Femur (tissue), 1 donor: ENCODE data around the gene DNAJC17.

Source experiments
- DNase-seq: peaks from one replicate; pipeline ENCODE4 v3.0.0-alpha.2; 2017

The DNAJC17 gene

DNA sequence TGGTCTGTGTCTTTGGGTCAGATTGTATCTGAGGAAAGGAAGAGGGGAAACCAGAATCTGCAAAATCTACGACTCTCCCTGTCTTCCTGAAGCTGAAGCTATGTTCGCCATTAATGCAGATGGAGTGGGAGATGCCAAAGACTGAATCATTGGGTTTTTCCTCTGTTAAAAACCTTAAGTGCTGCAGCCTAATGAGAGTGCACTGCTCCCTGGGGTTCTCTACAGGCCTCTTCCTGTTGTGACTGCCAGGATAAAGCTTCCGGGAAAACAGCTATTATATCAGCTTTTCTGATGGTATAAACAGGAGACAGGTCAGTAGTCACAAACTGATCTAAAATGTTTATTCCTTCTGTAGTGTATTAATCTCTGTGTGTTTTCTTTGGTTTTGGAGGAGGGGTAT is 76.2 kb downstream of the DNAJC17 start:
- DNase-seq: peak; percentile 31

DNA sequence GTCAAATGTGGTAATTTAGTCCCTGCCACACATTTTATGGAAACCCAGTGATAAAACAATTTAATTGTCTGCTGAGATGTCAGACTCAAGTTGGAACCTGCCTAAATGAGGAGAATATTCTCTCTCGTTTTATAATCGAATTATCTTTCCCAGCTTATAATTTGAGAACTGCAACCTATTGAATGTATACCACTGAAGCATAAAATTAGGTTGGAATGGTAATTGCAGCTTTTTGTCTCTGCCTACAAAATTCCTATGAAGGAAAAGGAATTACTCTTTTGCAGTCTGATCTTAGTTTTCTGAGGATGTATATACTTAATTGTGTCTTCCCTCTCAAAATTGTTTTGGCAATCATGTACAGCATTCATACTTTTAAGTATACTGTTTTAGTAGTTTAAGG is 83.4 kb downstream of the DNAJC17 start:
- DNase-seq: no peak

DNA sequence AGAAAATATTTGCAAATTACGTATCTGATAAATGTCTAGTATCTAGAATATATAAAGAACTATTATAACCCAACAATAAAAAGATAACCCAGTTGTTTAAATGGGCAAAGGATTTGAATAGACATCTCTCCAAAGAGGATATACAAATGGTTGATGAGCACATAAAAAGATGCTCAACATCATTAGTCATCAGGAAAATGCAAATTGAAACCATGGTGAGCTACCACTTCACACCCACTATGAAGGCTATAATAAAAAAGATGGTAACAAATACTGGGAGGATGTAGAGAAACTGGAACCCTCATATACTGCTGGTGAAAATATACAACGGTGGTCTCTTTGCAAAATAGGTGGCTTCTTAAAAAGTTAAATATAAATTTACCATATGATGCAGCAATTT is 84.3 kb downstream of the DNAJC17 start:
- no peak for DNase-seq

DNA sequence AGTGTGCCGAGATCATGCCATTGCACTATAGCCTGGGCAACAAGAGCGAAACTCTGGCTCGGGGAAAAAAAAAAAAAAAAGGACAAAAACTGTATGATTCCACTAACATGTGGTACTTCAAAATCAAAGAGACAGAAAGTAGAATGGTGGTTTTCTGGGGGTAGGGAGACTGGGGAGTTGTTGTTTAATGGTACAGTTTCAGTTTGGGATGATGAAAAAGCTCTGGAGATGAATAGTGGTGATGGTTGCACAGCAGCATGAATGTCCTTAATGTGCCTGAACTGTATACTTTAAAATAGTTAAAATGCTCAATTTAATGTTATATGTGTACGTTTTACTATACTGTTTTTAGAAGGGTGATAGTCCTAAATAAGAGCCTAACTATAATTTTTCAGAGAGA is 84.9 kb downstream of the DNAJC17 start:
- no peak for DNase-seq

DNA sequence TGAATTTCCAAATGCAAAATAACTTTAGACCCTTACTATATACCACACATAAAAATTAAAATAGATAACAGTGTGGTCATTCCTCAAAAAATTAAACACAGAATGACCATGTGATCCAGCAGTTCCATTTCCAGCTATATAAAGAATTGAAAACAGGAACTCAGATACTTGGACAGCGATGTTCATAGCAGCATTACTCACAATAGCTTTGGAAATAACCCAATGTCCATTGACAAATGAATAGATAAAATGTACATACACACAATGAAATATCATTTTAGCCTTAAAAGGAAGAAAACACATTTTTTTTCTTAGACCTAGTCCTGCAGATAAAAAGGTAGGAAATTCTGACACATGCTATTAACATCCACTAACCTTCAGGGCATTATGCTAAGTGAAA is 85.6 kb downstream of the DNAJC17 start:
- no peak for DNase-seq

DNA sequence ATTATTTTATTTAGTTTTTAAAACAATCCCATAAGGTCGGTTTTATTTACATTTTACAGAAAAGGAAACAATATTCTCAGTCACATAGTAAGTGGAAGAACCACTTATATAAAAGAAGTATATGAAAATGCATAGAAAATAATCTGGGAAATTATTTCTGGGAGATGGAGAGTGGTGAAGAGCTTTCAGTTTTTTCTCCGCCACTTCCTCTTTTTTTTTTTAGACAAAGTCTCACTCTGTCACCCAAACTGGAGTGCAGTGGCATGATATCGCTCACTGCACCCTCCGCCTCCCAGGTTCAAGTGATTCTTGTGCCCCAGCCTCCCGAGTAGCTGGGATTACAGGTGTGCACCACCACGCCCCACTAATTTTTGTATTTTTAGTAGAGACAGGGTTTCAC is 91.1 kb downstream of the DNAJC17 start:
- DNase-seq: no peak
